ENCODE measurements around the gene ZNF697.

ZNF697 gene

DNA sequence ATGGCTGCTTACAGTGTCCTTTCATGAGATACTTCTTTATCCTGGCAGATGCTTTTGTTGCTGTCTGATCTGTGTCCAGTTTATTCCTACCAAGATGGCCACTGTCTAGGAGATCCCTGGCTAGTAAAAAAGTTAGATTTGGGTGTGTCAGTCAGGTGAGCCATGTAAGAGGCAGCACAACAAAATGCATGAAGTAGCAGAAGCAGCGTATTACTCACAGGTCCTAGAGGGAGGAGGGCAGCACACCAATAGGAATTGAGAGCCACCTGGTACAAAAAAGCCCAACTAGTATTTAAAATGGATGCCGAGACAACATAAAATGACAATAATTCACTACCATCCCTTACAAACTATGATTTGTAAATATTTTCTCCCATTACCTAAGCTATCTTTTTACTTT, 22.8 kb upstream of the ZNF697 start:
- no peak overlapping the region for H3K27ac ChIP-seq

GRCh38 chr1:119667173-119667572, 19.1 kb upstream of the ZNF697 start:
- Histone ChIP-seq H3K4me3 (no peak overlapping the region), H3K27ac (no peak overlapping the region)

More for the DNA sequence above, 22.8 kb upstream of the ZNF697 start:
- H3K4me3 ChIP-seq, result no peak overlapping the region

GRCh38 chr1:119664067-119664466, 16.0 kb upstream of the ZNF697 start:
- H3K4me3 ChIP-seq, result no peak overlapping the region

GRCh38 chr1:119662034-119662437, 14.0 kb upstream of the ZNF697 start:
- Histone ChIP-seq H3K27ac (no peak overlapping the region), H3K4me3 (no peak overlapping the region)

More at GRCh38 chr1:119664067-119664466, 16.0 kb upstream of the ZNF697 start:
- H3K27ac ChIP-seq, result no peak overlapping the region

- Histone ChIP-seq H3K27ac (no peak overlapping the region), H3K4me3 (no peak overlapping the region)
These were observed 12.4 kb upstream of the ZNF697 start for GRCh38 chr1:119660253-119661083.

DNA sequence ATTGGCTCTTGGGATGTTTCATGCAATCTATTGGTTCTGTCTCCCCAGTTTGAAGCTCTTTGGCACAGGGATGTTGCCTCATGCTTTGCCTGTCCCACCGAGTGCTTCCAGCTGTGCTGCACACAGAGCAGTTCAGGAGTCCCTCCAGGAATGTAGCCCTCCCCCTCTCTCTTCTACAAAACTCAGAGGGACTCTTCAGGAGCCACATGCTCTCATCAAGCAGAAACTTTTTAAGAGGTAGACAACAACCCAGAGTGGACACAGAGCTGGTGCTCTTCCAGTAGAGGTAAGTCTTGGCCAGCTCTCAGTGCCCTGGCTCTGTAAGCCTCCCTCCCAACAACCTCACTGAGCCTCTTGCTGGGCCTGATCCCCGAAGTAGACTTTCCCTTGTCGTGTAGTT, 11.6 kb upstream of the ZNF697 start:
- no peak overlapping the region for H3K4me3 ChIP-seq
- peak overlapping the region in 1 of 21 experiments; percentile 9 for H3K27ac ChIP-seq

DNA sequence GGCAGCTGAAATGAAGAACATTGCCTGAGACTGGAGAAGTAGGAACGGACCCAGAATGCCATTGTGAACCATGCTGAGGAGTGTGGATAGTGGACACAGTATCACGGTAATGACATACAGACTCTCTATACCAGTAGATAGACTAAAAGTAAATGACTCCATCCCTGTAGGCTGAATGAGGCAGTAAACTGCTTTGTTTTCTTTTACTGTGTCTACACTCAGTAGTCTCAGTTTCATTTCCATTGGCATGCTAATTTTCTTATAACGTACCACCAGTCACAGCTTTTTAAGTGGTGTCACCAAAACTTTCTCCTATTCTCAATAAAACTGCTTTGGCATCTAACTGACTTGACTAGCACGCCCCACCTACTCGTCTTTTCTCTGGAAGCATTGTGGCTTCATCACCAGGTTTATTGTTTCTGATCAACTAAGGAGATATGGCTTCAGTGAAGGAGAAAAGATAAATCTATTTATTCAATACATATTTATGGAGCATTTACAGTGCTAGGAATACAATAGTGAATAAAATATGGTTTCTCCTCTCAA, 8.4 kb upstream of the ZNF697 start:
- Histone ChIP-seq H3K4me3 (no peak overlapping the region), H3K27ac (no peak overlapping the region)

DNA sequence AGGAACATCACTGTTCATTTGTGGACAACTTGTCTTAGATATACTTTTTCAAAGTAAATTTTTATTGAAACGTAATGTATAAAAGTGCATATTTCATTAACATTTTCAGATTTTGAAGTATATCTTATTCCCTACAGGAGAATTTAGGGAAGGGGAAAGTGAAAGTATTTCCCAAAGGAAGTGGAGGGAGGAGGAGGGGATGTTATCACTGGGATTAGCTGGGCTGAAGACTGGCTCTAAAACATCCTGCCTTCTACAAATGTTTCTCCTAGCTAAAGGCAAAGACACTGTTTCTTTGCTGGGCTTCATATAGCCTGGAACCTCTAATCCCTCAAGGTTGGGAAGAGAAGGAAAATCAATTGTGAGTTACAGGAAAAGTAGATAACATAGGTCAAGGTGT, 7.1 kb upstream of the ZNF697 start:
- Histone ChIP-seq H3K27ac (peak overlapping the region in 1 of 21 experiments; percentile 47), H3K4me3 (no peak overlapping the region)

- peak overlapping the region in 5 of 21 experiments; percentile 2 to 65 (median 47) for H3K27ac ChIP-seq
- H3K4me3 ChIP-seq, result no peak overlapping the region
These were observed 5.7 kb upstream of the ZNF697 start for GRCh38 chr1:119653839-119654170.

- Histone ChIP-seq H3K27ac (peak overlapping the region in 3 of 21 experiments; percentile 2 to 65 (median 16)), H3K4me3 (no peak overlapping the region)
These were observed 5.2 kb upstream of the ZNF697 start for GRCh38 chr1:119653135-119653838.

- H3K27ac ChIP-seq, result no peak overlapping the region
- H3K4me3 ChIP-seq, result no peak overlapping the region
These were observed 4.5 kb upstream of the ZNF697 start for GRCh38 chr1:119652587-119652986.

DNA sequence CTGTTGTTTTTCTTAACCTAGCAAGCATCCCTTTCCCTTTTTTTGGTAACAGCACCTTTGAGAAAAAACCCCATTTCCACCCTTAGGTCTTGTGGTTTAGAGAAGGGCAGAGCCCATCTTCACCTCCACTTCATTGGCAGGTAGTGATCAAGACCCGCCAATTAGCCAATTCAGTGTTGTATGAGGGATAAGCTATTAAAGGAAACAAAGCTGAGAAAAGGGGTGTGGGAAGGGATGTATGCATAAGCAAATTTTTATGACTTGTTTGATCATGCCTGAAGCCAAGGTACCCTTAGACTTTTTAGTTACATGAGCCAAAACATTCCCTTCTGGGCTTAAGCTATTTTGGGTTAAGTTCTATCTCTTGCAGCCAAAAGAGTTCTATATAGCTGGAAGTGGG, 3.6 kb upstream of the ZNF697 start:
- Histone ChIP-seq H3K27ac (no peak overlapping the region), H3K4me3 (no peak overlapping the region)

DNA sequence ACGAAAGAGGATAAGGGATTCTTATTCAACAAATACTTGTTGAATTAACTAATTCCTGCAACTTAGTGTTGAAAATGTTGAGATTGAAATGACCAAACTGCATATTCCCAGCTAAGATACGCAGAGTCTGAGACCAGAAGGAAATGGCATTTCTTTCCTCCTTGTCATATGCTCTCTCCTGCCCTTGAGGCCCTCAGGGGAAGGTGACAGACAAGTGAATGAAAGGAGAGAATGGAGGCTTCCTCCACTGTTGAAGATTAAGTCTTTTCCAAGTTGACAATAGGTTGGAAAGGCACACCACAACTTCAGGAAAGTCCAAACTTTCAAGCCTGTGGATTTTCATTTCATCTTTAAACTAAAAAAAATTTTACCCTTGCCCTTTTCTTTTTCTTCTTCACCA, 3.1 kb upstream of the ZNF697 start:
- Histone ChIP-seq H3K4me3 (no peak overlapping the region), H3K27ac (no peak overlapping the region)

GRCh38 chr1:119648620-119649004, 546 bp upstream of the ZNF697 start:
- H3K27ac ChIP-seq, result peak overlapping the region; percentile 36 to 95 (median 86)
- H3K4me3 ChIP-seq, result peak overlapping the region; percentile 70 to 83 (median 78)

DNA sequence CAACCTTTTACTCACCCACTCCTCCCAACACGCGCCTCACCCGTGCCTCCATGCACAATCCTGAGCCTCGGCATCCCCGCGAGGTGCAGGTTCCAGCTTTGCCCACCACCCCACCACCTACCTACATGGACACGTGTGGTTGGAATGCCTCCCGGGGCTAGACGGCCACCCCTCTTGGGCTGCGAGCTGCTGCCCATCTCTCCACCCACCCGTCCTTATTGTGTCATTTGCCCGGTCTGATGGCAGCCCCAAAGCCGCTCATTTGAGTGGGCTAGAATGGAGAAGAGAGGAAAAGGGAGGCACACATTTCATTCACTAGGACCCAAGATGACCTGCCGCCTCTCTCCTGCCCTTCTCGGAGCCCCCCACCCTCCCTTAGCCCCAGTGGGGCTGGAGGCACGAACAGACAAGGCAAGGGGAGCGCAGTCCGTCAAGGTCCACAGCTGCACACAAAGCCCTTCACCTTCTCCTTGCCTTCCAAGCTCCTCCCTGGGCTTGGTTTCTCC, 785 bp downstream of the ZNF697 start:
- Histone ChIP-seq H3K4me3 (peak overlapping the region; percentile 70 to 83 (median 78)), H3K27ac (peak overlapping the region in 20 of 21 experiments; percentile 54 to 95 (median 86))

GRCh38 chr1:119646521-119647227, 1.4 kb downstream of the ZNF697 start:
- H3K4me3 ChIP-seq, result peak overlapping the region; percentile 70 to 83 (median 78)
- H3K27ac ChIP-seq, result peak overlapping the region in 10 of 21 experiments; percentile 54 to 95 (median 89)

- Histone ChIP-seq H3K27ac (no peak overlapping the region), H3K4me3 (no peak overlapping the region)
These were observed 9.0 kb downstream of the ZNF697 start for GRCh38 chr1:119639109-119639508.

GRCh38 chr1:119637710-119638109, 10.4 kb downstream of the ZNF697 start:
- H3K27ac ChIP-seq, result no peak overlapping the region
- H3K4me3 ChIP-seq, result no peak overlapping the region

DNA sequence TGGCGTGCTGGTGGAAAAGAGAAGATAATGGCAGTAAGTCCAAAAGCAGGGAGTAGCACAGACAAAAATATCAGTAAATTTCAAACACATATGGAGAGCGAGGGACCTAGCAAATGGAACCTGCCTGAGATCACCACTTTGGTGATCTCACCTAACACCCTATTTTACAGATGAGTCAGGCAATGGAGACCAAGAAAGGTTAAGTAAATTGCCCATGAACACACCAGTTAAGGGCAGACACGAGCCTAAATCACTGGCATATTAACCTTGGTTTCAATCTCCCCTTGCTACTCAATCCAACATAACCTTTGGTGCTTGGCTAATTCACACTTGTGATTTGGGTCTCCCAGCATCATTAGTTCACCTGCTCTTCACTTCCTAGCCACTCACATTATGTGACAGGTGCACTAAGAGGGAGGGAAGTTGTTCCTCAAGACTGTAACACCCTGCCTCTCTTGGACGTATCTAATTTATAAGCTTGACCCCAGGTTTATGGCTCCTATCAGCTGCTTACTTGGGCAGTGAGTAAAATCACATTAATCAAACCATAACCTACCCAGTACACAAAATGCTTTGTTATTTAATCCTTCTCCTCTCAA, 11.5 kb downstream of the ZNF697 start:
- no peak overlapping the region for H3K27ac ChIP-seq

More for the DNA sequence above, 11.5 kb downstream of the ZNF697 start:
- no peak overlapping the region for H3K4me3 ChIP-seq
